Measurements from ENCODE around the gene CCDC60.

Gene CCDC60, protein sequence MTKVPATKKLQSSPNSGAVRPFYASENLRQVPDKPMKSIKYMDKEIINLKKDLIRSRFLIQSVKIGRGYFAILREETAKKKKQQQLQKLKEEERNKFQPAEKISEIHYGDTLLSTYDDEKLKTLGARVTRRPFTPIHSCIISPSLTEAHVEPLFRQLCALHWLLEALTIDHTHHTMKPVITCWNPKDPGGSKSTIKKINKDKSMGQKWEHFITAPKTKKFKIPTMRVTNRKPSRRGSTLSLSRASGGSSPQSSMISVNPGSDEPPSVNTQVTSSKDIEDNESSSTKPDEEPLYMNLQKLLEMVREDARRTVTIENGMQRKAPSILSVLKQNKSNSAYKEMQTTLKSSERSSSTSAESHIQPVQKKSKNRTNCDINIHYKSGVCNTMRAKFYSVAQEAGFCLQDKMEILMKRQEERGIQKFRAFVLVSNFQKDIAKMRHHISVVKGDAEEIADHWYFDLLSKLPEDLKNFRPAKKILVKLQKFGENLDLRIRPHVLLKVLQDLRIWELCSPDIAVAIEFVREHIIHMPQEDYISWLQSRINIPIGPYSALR

DNA sequence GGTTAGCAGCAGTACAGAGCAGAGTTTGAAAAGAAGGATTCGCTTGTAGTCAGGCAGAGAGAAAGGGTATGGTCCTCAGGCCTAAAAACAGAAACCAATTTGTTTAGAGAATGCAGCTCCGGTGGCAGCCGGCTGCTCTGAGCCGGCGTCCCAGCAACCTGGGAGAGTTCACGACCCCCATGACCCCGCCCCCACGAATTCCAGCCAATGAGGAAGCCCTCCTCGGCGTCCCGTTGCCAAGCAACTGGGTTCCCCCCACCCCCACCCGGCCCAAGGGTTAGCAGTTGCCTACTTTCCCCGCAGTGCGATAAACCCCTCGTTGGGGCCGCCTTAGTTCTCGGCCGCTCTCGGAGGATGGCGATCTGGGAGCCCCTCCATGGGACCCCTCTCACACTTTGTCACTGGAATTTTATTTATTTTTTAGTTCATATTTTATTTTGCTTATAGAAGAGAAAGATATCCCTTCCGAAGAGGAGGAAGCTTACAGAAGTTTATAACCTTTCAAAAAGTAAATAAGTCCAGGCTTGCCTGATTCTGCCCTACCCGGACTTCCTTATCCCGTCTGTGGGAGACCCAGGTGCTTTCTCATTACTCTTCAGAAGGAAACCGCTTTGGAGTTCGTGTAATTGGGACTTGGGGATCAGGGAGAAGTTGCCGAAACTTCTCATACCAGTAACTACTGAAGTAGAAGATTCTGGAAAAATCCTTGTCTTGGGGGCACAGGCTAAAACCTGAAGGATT is at the start of gene CCDC60:
CCDC60 (plus strand) TSS at position 300 of the 741 bp plus-strand sequence. CDS start 448 bp downstream, outside the sequence.
- no peak for DNase-seq (ENCODE audit: low read depth)

DNA sequence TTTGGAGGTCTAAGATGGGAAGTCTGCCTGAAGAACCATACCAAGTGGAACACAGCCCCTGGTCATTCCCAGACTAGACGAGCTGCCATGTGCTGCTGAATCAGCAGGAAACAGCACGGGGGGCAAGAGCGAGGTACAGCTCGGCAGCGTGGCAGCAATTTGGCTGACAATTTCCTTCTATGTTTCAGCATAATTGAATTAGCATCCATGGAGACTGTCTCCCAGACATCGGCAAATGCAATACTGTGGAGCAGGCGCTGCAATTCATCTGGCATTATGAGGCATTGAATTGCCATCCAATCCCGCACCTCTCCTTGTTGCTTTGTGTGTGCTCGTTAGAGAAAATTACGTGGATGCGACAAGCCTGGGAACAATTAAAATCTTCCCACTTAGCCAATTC is 46.0 kb upstream of the CCDC60 start:
- DNase-seq (ENCODE audit: low read depth): no peak

DNA sequence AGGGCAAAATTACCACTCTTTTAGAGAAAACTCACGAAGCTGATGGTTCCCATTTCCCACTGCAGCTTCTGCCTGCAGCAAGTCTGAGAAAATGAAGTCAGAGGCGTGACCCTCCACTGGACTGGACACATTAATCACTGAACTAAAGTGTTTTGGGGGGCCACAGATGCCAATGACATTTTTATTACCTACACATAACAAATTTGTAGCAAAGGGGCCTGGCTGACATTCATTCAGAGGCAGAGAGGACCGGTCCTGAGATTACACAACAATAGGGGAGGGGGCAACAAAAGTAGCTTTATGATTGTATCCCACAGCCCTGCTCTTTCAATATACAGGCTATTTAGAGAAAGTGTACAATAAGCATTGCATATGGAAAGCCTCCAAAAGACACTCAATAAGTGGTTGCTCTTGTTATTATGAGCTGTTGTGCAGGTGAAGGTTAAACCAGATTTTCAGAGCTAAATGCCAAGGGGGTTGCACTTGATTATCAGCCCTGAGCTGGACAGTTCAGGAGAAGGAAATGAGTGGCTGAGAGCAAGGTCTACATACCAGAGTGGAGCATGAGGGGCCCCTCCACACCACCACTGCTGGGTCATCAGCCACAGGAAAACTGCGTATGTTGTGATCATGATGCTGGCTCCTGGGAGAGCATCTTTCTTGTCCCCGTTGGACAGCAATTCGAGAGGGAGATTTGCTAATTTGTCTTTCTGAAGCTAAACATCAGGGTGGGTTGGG is 41.5 kb upstream of the CCDC60 start:
- no peak for DNase-seq (ENCODE audit: low read depth)

DNA sequence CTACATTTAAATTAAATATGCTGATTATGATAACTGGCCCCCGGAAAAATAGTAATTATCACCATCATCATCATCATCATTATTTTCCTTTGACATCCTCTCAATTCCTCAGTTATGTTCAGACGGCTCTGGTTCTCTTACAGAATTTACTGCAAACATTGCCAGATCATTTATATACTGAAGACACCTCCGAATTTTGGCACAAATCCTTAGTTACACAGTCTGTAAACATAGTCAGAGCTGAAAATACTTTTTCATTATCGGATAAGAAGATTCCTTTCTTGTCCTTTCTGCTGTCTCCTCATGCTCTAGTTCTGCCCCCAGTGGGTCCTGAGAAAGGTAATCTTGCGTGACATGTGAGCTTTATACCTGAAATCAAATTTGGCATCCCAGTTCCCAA is 40.3 kb upstream of the CCDC60 start:
- no peak for DNase-seq (ENCODE audit: low read depth)

DNA sequence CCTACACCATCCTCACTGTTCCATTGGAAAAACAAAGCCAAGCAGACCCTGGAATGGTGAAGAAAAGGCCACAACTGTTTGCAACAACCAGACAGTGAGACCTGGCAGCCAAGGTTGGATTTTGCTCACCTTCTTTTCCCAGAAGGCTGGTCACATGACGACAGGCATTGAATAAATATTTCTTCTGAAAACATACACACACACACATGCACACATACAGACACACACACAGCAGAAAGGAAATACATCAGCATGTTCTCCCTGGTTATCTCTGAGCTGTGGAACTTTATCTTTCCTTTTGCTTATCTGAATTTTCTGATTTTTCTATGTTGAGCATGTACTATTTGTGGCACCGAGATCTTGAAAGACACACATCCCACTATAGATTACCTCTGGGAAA is 38.0 kb upstream of the CCDC60 start:
- no peak for DNase-seq (ENCODE audit: low read depth)

DNA sequence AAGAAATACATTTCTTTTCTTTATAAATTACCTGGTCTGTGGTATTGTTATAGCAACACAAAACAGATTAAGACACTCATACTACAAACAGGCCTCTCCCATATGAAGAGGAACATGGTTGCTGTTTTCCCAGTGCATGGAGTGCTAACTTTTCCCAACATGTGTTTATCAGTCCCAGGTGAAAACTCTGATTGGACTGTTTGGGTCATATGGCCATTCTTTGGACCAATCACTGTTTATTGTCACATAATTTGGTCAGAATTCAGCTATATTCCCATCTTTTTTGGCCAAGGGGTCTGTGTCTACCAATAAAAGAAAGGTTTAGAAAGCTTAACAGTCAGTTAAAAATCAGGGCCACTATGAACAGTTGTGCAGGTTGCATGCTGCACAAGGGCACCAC is 35.4 kb upstream of the CCDC60 start:
- DNase-seq (ENCODE audit: low read depth): no peak

DNA sequence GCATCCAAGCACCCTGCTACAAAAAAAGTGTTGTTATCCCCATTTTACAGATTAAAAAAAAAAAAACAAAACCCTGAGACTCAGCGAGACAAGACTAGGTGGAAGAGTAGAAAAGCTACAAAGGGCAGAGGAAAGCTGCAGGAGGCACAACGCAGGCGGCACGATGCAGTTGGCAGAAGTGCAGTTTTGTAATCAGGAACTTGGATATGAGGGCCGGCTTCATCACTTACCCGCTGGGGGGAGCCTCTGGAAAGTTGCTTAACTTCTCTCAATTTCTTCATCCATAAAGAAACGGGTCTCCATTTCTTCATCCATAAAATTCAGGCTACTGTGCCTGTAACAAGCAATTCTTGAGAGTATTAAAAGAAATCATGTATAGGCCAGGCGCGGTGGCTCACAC is 33.1 kb upstream of the CCDC60 start:
- no peak for DNase-seq (ENCODE audit: low read depth)

DNA sequence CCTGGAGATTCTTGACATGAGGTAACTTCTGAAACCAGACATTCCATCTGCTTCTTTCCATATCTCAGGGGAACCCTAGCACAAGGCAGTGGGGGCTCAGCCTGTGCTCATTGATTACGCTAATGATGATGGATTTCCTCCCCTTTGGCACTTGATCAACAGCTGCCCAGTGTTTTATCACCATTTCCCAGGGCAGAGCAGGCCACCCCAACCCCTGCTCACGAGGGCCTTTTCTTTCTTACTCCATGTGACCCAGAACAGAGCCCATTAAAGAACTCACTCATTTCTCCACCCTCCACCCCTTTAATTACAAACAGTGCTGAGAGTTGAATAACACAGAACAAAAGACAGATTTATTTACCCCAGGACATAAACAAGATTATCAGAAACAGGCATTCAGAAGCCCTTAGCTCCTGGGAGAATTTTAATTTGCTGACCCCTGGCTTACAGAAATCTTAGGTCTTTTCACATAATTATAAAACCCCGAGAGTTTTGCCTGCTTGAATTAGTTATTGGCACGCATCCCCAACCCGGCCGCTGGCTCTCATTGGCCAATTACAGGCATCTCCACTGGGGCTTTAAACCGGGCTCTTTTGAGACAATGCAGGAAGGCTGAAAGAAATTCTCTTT is 32.0 kb upstream of the CCDC60 start:
- DNase-seq (ENCODE audit: low read depth): no peak

DNA sequence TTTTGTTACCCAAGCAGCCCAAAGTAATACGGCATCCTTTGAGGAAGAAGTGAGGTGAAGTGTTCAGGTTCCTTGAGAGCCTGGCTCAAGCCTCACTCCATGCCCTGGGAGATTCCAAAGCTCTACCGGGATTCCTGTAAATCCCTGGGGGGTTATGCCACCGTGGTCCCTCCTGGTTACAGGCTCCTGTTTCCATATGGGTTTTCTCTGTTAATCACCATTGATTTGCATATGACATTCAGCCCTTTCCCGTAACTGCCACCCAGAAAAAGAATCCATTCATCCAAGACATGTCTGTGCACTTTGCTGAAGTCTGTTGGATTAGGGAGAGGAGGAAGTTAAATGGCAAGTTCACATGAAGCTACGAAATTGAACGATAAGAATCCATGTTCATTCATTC is 27.9 kb upstream of the CCDC60 start:
- no peak for DNase-seq (ENCODE audit: low read depth)

DNA sequence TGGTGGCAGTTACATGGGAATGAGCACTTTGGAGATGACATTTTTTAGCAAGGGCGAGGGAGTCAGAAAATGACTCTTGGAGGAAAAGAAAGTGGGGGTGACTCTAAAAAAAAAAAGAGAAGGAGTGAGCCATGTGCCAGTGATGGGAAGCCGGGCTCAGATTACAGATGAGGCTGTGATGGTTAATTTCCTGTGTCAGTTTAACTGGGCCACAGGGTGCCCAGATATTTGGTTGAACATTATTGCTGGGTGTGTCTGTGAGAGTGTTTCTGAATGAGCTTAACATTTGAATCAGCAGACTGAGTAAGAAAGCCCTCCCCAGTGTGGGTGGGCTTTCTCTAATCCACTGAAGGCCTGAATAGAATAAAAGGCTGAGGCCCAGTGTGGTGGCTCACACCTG is 26.8 kb upstream of the CCDC60 start:
- no peak for DNase-seq (ENCODE audit: low read depth)

DNA sequence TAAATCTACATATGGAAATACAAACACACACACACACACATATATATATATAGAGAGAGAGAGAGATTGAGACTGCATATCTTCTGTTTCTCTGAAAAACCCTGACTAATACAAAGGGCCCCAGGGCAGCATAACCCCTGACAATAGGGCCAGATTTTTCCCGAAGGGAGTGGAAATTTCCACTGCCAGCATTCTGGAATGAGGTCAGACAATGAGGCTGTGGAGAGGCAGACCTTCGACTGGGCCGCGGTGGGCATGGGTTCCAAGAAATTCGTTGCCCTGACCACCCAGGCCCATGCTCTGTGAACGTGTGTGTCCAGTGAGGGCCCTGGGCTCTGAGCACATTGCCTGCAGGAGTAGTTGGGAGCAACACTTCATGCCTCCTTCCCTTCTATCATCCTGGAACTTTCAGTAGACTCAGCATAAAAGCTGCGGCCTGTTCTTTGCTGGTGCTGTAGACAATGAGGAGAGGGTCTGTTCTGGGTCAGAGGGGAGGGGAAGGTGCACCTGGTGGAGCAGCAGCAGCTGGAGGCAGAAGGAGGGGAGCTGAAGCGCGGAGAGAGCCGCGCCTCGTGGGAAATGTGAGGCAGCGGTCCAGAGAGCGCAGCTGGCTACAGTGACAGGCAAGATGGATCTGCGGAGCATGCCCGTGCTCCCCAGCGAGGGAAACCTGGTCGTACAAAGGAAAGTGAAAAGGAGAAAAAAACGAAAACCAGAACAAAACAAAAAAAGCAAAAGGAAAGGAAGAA is 25.6 kb upstream of the CCDC60 start:
- DNase-seq (ENCODE audit: low read depth): no peak

DNA sequence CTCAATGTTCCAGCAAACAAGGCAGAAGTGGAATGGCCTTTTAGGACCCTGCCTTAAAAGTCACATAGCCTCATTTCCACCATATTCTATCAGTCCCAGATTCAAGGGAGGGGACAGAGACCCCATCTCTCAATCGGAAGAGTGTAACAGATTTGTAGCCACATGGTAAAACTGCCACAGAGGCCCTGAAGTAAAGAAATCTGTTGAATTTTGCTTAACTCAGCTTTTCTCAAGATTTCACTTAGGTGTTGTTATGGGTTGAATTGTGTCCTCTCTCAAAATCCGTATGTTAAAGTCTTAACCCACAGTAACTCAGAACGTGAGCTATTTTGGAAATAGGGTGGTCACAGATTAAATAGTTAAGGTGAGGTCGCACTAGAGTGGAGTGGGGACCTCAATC is 22.7 kb upstream of the CCDC60 start:
- DNase-seq (ENCODE audit: low read depth): no peak

DNA sequence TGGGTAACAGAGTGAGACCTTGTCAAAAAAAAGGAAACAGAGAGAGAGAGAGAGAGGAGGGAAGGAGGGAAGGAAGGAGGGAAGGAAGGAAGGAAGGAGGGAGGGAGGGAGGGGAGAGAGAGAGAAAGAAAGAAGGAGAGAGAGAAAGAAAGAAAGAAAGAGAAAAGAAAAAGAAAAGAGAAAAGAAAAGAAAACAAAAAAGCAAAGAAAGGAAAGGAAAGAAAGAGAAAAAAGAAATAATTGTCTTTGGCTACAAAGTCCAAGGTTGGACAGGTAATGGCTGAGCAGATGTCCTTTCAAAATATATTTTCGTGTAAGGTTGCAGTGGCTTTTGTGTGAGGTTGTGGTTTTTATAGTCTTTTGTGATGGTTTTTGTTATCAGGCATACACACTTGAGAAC is 21.6 kb upstream of the CCDC60 start:
- no peak for DNase-seq (ENCODE audit: low read depth)

DNA sequence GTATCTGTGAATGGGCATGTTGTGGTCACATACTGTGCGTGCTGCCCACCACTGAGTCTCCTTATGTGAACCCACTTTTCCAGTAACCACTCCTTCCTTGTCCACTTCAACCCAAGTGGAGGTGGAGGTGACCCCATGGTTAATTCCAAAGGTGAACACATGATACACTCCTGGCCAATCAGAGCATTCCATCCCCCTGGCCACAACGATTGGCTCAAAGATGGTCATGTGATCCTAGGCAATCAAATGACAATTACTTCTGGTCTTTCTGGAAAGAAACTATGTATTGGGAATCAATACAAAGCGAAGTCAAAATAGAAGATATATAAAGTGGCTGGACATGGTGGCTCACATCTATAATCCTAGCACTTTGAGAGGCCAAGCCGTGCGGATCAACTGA is 20.2 kb upstream of the CCDC60 start:
- no peak for DNase-seq (ENCODE audit: low read depth)

DNA sequence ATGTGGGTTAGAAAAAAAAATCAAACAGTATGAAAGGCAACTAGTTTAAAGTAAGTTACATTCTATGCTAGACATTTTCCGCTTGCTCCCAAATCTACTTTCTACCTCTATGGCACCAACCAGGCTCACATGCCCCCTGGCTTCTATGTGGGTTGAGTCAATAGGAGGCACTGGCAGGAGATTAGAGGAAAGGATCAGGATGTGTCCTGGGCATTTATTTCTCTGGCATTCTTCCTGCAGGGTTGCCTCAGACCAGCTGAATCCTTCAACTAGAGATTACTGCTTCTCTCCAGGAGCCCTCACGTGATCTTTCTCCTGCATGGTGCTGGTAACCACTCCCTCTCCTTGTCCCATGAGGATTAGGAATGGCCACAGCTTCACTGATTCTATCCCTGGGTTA is 14.9 kb upstream of the CCDC60 start:
- no peak for DNase-seq (ENCODE audit: low read depth)

DNA sequence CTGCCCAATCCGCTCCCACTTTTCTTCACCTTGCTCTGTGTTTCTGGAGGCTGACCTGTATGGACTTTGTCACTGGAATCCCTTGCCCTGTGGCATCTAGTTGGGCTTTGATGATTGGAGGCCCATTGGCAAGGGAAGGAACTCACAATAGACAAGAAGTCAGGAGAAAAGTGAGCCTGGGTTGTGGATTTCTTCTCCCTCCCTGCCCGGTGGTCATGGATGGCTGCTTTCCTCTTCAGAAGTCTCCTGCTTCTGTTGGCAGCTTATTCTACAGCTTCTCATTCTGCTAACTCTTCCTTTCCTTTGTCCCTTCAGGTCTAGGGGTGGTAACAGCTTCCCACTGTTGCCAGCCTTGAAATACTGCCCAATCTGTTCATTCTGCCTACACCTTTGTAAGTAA is 13.9 kb upstream of the CCDC60 start:
- no peak for DNase-seq (ENCODE audit: low read depth)

DNA sequence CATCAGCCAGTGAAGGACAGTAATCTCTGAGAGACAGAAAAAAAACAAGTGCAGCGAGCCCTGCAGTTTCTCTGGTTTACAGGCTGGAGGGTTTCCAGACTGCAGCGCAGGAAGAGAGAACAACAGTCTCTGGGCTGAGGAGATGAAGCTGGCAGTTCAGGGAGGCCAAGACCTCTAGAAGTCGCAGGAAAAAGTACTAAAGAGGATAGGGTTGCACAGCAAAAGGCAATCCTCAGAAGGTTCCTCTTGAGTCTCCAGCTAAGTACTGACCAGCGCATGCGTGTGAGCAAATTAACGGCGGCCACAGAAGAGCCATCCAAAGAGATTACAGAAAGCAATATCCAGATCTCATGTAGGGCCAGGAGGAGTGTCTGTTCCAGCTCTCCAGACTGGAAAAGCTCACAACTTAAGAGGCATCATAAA is 12.2 kb upstream of the CCDC60 start:
- no peak for DNase-seq (ENCODE audit: low read depth)

DNA sequence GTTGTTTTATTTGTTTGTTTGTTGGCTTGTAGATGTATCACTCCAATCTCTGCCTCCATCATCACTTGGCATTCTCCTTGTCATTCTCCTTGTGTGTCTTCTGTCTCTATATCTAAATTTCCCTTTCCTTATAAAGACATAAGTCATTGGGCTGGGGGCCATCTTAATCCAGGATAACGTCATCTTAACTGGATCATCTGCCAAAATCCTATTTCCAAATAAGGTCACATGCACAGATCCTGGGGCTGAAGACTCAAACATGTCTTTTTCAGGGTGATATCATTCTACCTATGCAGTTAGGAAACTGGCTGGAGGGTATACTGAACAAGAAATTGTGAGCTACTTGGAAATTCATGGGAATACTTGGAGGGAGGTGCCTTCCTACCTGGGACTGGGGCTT is 8.7 kb upstream of the CCDC60 start:
- no peak for DNase-seq (ENCODE audit: low read depth)

DNA sequence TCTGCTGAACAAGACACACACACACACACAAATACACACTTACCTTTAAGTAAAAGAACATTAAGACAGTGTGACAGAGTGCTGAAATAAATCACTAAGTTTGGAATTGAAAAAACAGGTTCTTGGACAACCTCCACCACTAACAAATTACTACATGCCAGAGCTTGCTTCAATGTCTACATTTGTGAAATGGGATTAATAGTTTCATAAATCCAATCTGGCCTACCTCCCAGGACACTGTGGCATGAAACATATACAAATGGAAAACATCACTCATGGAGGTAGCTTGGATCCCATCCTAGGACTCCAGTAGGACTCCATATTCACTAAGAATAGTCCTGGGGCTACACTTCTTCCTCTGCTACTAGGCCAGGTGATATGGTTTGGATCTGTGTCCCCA is 8.2 kb upstream of the CCDC60 start:
- DNase-seq (ENCODE audit: low read depth): no peak

DNA sequence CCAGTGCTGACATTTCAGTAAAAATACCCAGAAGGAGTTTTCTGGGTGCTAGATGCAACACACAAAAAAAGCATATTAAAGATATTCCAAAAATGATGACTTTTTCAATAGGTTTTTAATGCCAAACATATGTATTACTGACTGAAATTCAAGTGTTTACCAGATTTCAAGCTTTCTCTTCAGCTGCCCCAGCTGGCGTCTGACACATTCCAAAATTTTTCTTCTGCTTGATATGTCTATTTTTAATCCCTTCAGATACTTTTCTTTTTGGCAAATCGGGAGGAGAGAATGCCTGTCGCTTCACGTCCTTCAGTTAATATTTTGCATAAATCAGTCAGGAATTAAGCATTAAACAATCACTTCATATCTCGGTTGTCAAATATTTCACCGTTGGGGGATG is 7.1 kb upstream of the CCDC60 start:
- DNase-seq (ENCODE audit: low read depth): no peak

DNA sequence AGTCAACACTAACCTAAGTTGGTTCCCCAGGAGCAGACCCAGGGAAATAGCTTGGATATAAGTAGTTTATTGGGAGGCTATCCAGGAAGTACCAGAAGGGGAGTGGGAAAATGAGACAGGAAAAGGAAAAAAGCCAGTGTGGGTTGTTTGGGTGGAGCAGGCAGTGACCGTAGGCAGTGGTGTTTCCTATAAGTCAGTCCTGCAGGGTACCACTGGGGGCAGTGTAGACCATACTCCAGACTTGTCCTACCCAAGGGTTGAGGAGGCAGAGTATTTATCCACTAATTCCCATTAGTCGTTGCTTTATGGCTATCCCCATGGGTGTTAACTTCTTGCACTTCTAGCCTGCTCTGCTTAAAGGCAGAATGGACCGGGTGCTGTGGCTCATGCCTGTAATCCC is 6.4 kb upstream of the CCDC60 start:
- no peak for DNase-seq (ENCODE audit: low read depth)

All from GM04503 (cell line).